Stimulated activated CD8-positive, alpha-beta memory T cell treated with anti-CD3 and anti-CD28 coated beads, Interleukin-12 subunit alpha, Interleukin-12 subunit beta, amount 100 ng/mL, for 24 hours (primary cell): ENCODE measurements around the gene LIMA1.
"Not testable (repeated sequence)": the region's sequence is repeated elsewhere in the genome, so short reads cannot be mapped to it uniquely, and the experiment has no call there.

ENCODE experiments used
- DNase-seq: peaks from one replicate; pipeline ENCODE4 v3.0.0-alpha.2; 2020; ENCODE audit errors: extremely low read depth

Gene LIMA1

DNA sequence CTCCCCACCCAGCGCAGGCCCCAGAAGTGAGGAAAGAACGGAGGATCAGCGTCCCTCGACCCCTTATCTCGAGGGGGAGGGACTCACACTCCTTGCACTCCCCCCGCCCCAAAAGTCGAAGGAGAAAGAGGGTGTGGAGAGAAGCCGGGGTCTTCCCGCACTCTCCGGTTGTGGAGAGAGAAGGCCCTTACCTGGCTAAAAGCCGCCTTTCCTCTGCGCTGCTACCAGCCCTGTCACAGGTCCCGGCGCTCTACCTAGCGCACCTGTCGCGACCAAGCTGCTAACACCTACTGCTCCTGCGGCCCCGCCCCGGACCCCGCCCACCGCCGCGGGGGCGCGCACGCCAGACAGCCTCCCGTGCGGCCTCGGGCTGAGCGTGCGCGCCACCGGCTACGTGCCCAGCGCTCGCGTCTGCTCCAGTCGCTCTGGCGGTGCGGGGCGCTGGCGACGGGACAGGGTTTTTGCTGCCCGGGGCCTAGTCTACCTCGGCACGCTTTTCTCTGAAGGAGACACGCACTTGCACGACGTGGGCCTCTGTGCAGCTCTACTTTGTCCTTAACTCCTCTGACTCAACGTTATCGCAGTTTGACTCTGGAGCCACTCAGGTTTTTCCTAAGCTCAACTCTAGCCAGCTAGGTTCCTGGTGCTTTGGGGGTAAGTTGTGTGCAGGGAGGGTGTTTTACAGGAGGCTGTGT lies at the start of gene LIMA1:
LIMA1 (minus strand) TSS at position 292 of the 695 bp plus-strand sequence. CDS start 34,769 bp downstream, outside the sequence.
- DNase-seq = peak; percentile 81

DNA sequence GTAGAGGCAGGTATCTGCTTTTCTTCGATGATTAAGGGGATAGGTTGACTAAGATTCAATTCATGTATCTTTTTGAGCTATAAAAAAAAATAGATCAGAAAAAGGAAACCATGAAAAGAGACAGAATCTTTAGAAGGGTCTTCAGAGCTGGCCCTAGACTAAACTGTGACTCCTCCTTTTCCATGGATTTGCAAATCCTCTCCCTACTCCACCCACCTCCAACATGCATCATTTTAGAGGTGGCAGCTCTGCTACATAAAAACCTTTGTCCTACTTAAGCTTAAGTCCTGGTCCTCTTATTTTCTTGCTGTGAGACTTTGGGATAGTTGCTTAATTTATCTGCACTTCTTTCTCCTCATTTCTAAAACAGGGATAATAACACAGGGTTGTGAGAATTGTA lies 48.4 kb upstream of the LIMA1 start:
- no peak for DNase-seq

DNA sequence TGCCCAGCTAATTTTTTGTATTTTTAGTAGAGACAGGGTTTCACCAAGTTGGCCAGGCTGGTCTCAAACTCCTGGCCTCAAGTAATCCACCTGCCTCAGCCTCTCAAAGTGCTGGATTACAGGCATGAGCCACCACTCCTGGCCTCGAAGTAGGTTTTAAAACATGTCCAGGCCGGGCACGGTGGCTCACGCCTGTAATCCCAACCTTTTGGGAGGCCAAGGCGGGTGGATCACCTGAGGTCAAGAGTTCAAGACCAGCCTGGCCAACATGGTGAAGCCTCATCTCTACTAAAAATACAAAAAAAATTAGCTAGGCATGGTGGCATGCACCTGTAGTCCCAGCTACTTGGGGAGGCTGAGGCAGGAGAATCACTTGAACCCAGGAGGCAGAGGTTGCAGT lies 45.3 kb upstream of the LIMA1 start:
- DNase-seq = not testable (repeated sequence)

DNA sequence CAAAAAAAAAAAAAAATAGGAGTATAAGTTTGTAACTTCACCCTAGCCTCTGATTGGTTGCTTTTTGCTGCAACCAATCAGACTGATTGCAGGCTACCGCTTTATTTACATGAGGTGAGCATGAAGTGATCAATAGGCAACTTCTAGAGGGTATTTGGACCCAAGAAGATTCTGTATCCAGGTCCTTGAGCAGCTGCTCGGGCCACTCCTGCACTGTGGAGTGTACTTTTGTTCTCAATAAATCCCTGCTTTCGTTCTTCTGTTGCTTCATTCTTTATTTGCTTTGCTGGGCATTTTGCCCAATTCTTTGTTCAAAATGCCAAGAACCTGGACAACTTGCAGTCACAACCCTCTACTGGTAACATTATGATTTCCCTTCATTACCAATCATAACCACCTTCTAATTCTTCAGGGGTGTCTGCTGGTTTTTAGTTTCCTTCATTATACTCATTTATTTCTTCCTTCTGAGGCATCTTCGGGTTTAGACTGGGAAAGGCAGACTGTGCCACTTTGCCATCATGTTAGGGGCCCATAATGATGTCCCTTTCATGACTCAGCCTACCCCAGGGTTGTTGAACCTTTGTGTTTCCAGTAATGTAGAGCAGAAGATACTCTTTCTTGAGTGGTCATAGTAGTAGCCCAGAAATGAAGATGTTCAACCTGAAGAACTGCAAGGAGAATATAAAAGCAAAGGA lies 43.4 kb upstream of the LIMA1 start:
- DNase-seq = no peak

DNA sequence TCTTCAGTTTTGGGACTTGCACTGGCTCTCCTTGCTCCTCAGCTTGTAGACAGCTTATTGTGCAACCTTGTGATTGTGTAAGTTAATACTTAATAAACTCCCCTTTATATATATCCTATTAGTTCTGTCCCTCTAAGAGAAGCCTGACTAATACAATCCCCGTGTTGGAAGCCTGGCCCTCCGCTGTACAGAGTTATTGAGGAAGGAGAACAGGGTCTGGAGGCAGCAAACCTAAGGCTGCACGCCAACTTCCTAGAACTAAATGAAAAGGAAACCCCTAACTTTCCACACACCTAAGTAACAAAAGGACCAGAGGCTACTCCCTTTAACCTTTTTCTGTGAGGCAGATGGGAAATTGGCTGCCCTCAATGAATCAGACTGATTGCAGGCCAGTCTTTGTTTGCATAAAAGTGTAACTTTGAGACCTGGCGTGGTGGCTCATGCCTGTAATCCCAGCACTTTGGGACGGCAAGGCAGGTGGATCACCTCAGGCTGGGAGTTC lies 42.6 kb upstream of the LIMA1 start:
- DNase-seq = no peak

DNA sequence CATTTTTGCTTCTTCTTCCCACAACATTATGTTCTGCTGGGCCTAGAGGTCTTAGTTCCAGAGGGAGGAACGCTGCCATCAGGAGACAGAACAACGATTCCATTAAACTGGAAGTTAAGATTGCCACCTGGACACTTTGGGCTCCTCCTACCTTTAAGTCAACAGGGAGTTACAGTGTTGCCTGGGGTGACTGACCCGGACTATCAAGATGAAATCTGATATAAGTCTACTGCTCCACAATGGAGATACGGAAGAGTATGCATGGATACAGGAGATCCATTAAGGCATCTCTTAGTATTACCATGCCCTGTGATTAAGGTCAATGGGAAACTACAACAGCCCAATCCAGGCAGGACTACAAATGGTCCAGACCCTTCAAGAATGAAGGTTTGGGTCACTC lies 41.5 kb upstream of the LIMA1 start:
- not testable (repeated sequence) for DNase-seq

DNA sequence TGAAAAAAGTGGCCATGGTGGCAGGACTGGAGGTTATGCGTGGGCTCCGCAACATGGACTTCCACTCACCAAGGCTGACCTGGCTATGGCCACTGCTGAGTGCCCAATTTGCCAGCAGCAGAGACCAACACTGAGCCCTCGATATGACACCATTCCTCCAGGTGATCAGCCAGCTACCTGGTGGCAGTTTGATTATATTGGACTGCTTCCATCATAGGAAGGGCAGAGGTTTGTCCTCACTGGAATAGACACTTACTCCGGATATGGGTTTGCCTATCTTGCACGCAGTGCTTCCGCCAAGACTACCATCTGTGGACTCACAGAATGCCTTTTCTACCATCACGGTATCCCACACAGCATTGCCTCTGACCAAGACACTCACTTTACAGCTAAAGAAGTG lies 40.8 kb upstream of the LIMA1 start:
- not testable (repeated sequence) for DNase-seq

DNA sequence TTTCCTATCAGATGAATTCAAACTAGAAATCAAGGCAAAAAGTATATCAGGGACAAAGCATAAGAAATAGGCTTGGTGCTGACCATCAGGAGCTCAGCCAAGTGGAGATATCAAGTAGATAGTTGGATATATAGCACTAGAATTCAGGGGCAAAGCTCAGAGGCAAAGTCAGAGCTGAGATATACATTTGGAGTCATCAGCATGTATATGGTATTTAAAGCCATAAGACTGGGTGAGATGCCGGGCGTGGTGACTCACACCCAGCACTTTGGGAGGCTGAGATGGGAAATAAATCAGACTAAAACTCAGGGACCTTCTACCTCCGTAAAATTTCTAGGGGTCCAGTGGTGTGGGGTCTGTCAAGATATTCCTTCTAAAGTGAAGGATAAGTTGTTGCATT lies 38.9 kb upstream of the LIMA1 start:
- no peak for DNase-seq

DNA sequence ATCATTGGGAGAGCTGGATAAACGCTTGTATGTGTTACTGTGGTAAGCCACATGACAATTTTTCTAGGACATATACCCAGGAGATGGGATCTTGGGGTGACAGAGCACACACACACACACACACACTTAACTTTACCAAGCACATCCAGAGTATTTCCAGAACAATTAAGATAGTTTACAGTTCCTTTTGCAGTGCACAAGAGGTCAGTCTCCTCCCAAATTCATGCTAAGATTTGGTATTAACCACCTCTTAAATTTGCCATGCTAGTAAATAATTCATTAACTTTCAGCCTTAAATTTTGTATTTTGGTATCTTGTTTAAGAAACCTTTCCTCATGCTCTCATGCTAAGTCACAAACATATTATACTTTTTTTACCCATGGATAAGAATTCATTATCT lies 33.9 kb upstream of the LIMA1 start:
- DNase-seq = no peak

DNA sequence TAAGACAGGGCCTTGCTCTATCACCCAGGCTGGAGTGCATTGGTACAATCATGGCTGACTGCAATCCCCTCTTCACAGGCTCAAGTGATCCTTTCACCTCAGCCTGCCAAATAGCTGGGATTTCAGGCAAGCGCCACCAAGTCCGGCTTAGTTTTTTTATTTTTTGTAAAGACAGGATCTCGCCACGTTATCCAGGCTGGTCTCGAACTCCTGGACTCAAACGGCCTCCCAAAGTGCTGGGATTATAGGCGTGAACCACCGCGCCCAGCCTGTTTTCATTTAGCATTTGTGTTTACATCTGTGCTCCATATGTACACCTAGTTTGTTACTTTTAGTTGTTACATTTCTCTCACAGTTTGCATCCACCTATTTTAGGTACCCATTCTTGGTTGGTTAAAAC lies 32.5 kb upstream of the LIMA1 start:
- no peak for DNase-seq

DNA sequence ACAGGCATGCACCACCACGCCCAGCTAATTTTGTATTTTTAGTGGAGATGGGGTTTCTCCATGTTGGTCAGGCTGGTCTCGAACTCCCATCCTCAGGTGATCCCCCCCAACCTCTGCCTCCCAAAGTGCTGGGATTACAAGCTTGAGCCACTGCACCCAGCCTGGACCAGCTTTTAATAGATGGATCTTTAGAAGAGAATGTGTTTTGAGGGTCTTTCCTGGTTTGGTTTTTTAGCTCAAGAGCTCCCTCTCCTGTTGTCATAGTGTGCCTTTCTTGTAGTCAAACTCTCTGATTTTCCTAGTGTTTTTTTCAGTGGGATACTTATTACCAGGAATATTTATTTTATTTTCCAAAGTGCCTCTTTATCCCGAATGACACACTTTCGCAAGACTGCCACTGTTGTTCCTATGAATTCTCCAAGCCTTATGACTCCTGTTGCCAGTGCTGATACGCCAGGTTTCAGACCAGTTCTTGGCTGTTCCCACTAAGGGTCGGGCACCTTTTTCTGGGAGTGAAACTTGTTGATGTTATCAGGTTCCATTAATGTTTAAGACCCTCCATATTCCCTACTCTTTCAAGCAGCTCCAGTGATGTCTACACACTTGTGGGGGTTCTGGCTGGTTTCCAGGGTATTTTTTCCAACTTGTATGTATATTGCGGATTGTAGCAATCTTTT lies 31.5 kb upstream of the LIMA1 start:
- DNase-seq = no peak

DNA sequence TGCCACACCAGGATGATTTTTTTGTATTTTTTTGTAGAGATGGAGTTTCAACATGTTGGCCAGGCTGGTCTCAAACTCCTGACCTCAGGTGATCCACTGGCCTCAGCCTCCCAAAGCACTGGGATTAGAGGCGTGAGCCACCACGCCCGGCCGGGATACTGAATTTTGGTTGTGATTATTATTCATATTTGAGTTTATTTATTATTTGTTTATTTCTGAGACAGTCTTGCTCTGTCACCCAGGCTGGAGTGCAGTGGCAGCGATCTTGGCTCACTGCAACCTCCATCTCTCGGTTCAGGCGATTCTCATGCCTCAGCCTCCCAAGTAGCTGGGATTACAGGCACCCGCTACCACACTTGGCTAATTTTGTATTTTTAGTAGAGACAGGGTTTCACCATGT lies 30.7 kb upstream of the LIMA1 start:
- not testable (repeated sequence) for DNase-seq

DNA sequence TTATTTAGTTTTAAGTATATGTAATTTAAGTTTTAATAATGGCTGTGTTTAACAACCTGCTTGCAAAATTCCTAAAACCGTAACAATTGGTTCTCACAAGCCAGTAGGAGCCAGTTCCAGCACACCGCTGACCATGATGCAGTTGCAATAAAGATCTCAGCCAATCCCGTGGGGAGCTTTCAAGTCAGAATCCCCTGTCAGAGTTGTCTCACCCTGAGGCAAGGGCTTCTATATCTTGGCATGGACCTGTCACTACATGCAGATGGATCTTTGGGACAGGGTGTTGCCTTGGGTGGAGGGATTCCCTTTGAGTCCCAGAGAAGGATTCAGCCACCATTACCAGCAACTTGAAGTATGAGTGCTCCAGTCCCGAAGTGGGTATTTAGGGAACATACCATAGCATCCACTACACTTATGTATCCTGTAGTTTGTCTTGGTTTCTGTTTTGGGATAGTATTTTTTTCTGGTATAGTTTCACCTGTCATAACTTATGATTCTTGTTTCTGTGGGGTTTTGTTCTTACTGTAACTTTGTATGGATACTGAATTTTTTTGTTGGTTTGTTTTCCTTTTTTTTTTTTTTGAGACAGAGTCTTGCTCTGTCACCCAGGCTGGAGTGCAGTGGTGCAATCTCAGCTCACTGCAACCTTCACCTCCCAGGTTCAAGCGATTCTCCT lies 30.1 kb upstream of the LIMA1 start:
- DNase-seq = no peak

DNA sequence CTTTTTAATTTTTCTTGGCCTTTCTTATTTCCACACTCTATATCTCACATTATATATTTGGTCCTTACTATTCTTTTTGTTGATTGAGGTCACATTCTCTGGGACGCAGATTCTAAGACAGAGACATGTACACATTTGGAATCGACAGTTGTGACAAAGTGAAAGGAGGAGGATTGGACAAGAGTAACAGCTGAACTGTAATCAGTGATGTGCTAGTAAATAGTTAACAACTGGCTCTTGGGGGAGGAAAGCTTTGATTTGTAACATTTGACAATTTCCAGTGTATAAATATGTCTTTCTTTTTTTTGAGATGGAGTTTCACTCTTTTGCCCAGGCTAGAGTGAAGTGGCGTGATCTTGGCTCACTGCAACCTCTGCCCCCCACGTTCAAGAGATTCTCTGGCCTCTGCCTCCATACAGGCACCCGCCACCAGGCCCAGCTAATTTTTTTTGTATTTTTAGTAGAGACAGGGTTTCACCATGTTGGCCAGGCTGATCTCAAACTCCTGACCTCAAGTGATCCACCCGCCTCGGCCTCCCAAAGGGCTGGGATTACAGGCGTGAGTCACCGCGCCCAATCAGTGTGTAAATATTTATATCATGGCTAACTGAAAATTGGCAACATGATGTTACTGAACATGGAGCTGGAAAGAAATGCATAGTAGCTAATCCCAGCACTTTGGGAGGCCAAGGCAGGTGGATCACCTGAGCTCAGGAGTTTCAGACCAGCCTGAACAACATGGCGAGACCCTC lies 28.7 kb upstream of the LIMA1 start:
- not testable (repeated sequence) for DNase-seq

DNA sequence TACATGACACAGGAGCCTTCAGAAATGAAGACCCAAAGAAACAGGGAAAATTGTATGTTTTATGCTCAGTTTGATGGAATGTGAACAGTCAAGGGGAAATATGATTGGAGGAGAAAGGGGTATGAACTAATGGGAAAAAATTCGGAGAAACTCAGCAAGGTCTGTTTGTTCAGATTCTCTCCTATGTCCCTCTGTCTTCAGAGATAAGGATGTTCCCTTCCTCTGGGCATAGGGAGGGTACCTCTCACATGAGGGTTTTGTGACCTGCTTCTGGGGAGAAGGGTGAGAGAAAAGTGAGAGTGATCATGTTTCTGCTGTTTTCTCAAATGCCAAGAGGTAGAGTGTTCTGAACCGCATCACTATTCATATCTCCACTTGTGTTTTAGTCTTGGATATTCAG lies 26.6 kb upstream of the LIMA1 start:
- no peak for DNase-seq

DNA sequence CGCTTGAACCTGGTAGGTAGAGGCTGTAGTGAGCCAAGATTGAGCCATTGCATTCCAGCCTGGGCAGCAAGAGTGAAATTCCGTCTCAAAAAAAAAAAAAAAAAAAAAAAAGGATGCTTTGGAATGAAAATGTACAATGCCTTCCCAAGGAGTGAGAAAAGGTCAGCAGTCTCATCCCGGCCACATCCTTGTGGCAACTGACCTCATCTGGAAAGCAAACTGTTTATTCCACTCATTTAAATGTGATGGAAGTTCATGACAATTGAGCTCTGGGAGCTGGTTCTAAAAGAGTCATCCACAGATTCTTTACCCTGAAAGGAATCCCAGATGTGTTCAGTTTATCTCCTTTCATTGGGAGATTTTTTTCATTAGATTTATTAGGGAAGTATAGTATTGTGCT lies 19.4 kb upstream of the LIMA1 start:
- DNase-seq = no peak

DNA sequence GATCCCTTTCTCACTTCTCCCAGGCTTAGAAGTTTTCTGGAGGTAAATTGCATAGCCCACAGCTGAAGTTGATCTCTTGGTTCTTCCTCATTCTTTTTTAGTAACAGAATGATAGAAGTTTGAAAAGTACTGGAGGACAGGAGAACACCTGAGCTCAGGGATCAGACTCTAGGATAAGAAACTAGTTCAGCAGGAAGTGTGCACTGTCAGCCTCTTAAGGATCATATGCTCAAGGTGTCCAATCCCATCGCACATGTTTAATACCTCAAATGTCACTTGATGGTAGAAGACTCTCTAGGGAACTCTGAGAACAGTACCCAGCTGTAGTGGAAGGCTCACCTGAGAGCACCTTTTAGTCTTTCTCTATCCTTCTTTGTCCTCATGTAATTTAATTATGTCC lies 14.7 kb upstream of the LIMA1 start:
- DNase-seq = no peak

DNA sequence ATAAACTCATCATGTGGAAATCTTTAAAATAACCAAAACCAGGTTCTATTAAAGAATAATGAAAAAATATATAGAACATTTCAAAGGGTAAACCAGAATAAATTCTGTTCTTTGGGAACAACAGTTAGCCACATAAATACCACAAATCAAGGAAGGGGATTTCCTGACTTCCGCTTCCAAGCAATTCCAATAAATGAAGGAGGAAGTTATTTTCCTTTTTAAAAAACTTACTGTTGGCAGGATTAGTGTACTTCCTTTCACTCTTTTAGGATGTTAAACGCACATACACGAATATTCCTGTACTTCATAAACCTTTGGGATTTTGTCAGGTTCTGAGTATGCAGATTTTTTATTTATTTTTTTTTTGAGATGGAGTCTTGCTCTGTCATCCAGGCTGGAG lies 13.7 kb upstream of the LIMA1 start:
- DNase-seq = no peak

DNA sequence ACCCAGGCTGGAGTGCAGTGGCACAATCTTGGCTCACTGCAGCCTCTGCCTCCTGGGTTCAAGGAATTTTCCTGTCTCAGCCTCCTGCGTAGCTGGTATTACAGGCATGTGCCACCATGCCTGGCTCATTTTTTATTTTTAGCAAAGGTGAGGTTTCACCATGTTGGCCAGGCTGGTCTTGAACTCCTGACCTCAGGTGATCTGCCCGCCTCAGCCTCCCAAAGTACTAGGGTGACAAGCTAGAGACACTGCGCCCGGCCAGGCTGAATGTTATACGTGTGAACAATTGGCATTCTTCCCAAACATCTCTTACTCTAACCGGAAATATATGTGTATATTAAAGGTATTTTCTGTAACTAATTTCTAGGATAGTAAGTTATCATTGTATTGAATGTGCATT lies 13.2 kb upstream of the LIMA1 start:
- DNase-seq = no peak

DNA sequence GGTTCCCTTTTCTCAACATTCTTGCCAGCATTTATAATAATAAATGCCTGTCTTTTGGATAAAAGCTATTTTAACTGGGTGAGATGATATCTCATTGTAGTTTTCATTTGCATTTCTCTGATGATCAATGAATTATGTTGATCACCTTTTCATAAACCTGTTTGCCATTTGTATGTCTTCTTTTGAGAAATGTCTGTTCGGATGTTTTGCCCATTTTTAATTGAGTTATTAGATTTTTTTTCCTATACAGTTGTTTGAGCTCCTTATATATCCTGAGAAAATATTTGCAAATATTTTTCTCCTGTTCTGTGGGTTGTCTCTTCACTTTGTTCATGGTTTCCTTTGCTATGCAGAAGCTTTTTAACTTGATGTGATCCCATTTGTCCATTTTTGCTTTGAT lies 8.1 kb upstream of the LIMA1 start:
- DNase-seq = no peak

DNA sequence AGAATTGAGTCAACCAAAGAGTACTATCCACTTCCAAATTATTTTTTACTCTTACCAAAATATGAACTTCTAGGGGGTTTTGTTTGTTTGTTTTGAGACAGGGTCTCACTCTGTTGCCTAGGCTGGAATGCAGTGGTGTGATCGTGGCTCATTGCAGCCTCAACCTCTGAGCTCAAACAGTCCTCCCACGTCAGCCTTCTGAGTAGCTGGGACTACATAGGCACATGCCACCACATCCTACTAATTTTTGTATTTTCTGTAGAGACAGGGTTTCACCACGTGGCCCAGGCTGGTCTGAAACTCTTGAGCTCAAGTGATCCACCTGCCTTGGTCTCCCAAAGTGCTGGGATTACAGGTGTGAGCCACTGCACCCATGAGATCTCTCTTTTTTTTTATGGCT lies 7.4 kb upstream of the LIMA1 start:
- not testable (repeated sequence) for DNase-seq

DNA sequence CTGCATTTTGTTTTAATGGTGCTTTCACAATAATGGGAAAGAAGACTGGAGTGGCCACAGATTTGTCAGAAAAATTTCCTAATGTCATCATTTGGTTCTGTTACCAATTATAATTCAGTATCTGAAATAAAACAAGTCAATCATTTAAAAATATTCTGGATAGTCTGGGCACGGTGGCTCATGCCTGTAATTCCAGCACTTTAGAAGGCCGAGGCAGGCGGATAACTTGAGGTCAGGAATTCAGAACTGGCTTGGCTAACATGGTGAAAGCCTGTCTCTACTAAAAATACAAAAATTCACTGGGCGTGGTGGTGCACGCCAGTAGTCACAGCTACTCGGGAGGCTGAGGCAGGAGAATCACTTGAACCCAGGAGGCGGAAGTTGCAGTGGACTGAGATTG lies 4.0 kb upstream of the LIMA1 start:
- DNase-seq = no peak
